Activated CD8-positive, alpha-beta memory T cell treated with anti-CD3 and anti-CD28 coated beads, Interleukin-2, amount 50 U/mL, for 1 hour (primary cell): ENCODE data around the gene OR10W1.

Experiments used
- DNase-seq: peaks from one replicate; pipeline ENCODE4 v3.0.0-alpha.2; 2020; ENCODE audit errors: extremely low read depth

The OR10W1 gene

GRCh38 chr11:58268142-58268541 lies at the start of gene OR10W1:
Gene OR10W1, minus strand, starts transcription at chr11:58268260. Its CDS starts 402 bp downstream, at chr11:58267858.
- DNase-seq: no peak

DNA sequence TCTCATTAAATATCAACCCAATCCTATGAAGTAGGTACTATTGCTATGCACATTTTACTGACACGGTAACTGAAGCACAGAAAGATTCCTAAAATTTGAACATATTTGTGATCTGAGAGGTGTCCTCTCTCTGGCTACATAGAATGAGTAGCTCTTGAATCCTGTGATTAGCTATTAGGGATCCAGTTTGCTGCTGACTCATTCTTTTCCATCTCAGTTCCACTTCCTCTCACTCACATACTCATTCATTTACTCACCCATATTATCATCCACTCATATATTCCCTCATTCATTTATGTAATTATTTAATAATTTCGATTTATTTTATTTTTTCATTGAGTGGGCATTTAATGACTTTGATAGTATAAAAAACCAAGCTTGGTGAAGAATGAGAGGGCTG lies 48.1 kb upstream of the OR10W1 start:
- no peak for DNase-seq

DNA sequence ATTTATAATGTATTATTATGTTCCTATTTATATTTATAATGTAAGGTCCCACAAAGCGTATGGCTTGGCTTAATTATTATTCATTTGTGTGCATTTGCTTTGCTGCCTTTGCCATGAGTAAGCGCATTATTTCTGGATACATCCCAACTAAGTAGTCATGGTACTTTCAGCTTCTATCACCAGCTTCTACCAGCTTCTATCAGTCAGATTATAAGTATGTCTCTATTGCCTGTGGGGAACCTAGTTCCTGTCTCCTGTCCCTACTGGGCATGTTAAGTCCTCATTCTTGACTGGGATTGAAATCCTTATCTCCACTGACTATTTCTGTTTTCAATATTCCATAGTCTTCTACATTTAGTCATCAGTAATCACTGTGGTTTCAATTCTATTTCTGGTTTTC lies 33.5 kb upstream of the OR10W1 start:
- no peak for DNase-seq

DNA sequence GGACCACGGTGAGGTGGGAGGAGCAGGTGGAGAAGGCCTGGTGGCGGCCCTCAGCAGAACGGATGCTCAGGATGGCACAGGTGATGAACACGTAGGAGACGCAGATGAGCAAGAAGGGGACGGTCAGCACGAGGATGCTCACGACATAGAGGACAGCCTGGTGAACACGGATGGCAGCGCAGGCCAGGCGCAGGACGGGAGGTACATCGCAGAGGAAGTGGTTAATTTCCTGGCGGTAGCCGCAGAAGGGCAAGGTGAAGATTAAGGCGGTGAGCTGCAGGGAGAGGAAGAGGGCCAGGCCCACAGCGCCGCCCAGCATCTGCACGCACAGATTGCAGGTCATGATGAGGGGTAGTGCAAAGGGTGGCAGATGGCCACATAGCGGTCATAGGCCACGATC lies 24.0 kb upstream of the OR10W1 start:
- DNase-seq: no peak

DNA sequence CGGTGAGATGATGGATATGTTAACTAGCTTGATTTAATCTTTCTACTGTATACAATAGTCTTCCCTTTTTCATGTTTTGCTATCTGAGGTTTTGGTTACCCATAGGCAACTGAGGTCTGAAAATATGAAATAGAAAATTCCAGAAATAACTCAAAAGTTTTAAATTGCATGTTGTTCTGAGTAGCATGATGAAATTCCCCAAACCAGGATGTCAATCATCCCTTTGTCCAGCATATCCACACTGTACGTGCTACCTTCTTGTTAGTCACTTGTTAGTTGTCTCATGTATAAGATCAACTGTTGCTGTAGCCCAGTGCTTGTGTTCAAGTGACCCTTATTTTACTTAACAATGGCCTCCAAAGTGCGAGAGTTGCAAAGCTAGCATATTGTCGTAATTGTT lies 21.2 kb upstream of the OR10W1 start:
- no peak for DNase-seq

- no peak for DNase-seq
Observed at GRCh38 chr11:58286249-58286648, 18.2 kb upstream of the OR10W1 start.

GRCh38 chr11:58285483-58286040 lies 17.5 kb upstream of the OR10W1 start:
- no peak for DNase-seq

- no peak for DNase-seq
Observed at GRCh38 chr11:58276151-58276550, 8.1 kb upstream of the OR10W1 start.

DNA sequence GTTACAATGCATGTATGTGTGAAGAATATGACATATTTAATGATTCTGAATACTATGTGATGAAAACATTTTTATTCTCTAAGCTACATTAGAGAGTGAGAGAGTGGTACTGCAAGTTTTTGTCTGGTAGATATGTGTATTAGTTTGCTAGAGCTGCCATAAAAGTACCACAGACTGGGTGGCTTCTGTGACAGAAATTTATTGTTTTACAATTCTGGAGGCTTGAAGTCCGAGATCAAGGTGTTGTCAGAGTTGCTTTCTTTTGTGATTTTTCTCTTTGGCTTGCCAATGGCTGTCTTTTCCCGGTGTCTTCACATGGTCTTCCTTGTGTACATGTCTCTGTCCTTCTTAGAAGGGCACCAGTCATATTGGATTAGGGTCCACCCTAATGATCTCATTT lies 6.9 kb upstream of the OR10W1 start:
- DNase-seq: no peak

- DNase-seq: no peak
Observed at GRCh38 chr11:58259983-58260382, 8.1 kb downstream of the OR10W1 start.

DNA sequence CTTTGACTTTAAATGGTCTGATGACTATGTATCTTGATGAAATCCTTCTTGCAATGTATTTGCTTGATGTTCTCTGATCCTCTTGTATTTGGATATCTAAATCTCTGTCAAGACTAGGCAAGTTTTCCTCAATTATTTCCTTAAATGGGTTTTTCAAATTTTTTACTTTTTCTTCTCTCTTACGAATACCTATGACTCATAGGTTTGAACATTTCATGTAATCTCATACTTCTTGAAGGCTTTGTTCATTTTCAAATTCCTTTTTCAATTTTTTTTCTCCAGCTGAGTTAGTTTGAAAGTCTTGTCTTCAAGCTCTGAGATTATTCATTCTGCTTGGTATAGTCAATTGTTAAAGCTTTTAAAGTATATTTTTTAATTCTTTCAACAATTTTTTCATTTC lies 13.1 kb downstream of the OR10W1 start:
- DNase-seq: no peak

GRCh38 chr11:58243954-58244353 lies 24.1 kb downstream of the OR10W1 start:
- DNase-seq: no peak

- no peak for DNase-seq
Observed at GRCh38 chr11:58227956-58228615, 40.0 kb downstream of the OR10W1 start.

- no peak for DNase-seq
Observed at GRCh38 chr11:58222721-58223120, 45.3 kb downstream of the OR10W1 start.
